NT2/D1 (cell line): ENCODE measurements around the gene OPCML.

ENCODE experiments used
- YY1 ChIP-seq: IDR thresholded peaks from 2 replicates; pipeline ENCODE4 v1.6.1; 2011; ENCODE audit not compliant: insufficient read length, insufficient read depth
- ZNF274 ChIP-seq: IDR thresholded peaks from 2 replicates; pipeline ENCODE4 v1.6.1; 2011; ENCODE audit warnings: mild to moderate bottlenecking, low read depth, low read length

GRCh38 chr11:133384731-133385130 lies 147.6 kb downstream of the OPCML start:
- no peak for TF ChIP-seq ZNF274
- TF ChIP-seq YY1, result no peak
